Upper lobe of left lung (tissue), 4 donors: Measurements from ENCODE around the gene PALS1.

Experiments
- POLR2A ChIP-seq, 4 donors: fragments of 450-650 bp; IDR thresholded peaks; one replicate each; pipeline ENCODE4 v1.5.1; 2016 to 2017; ENCODE audit warnings: antibody characterized with exemption in 4 of 4, mild to moderate bottlenecking in 2 of 4
- POLR2AphosphoS5 ChIP-seq, 2 donors: sonication (generic); formaldehyde crosslinking; IDR thresholded peaks; one replicate each; pipeline ENCODE4 v1.5.1; 2017; ENCODE audit warnings: antibody characterized with exemption in 2 of 2
- TF ChIP-seq, protein P1 (sequence below), 6 experiments: fragments of 450-650 bp in 4 of 6; fragments of 200-600 bp in 2 of 6; sonication (generic) in 2 of 6; IDR thresholded peaks; one replicate each; pipeline ENCODE4 v1.5.1; 2016 to 2019; ENCODE audit warnings: antibody characterized with exemption in 6 of 6

GRCh38 chr14:67191768-67192290, 49.4 kb upstream of the PALS1 start:
- TF ChIP-seq, protein P1, sequence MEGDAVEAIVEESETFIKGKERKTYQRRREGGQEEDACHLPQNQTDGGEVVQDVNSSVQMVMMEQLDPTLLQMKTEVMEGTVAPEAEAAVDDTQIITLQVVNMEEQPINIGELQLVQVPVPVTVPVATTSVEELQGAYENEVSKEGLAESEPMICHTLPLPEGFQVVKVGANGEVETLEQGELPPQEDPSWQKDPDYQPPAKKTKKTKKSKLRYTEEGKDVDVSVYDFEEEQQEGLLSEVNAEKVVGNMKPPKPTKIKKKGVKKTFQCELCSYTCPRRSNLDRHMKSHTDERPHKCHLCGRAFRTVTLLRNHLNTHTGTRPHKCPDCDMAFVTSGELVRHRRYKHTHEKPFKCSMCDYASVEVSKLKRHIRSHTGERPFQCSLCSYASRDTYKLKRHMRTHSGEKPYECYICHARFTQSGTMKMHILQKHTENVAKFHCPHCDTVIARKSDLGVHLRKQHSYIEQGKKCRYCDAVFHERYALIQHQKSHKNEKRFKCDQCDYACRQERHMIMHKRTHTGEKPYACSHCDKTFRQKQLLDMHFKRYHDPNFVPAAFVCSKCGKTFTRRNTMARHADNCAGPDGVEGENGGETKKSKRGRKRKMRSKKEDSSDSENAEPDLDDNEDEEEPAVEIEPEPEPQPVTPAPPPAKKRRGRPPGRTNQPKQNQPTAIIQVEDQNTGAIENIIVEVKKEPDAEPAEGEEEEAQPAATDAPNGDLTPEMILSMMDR (IDR thresholded peaks at IDR 0.05) = no peak
- TF ChIP-seq POLR2AphosphoS5 (IDR thresholded peaks at IDR 0.05) (no peak), POLR2A (IDR thresholded peaks at IDR 0.05) (no peak)
